ENCODE data around the gene OSBPL3.

Gene OSBPL3

DNA sequence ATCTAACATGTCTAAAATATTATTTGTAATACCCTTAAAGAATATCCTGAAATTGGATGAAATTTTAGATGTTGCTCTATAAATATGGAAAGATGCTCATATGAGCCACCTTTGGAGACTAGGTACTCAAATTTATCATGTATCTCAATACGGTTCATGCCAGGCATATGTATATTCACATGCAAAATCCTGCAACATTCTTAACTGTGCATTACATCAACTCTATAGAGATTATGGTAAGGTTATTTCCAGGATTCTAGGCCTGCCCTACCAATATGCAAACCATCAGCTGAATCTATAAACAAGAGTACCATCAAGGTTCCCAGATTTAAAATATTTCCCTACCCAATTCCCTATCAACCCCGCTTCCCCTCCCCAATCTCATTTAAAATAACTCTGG, 27.5 kb downstream of the OSBPL3 start:
- no peak for DNase-seq

DNA sequence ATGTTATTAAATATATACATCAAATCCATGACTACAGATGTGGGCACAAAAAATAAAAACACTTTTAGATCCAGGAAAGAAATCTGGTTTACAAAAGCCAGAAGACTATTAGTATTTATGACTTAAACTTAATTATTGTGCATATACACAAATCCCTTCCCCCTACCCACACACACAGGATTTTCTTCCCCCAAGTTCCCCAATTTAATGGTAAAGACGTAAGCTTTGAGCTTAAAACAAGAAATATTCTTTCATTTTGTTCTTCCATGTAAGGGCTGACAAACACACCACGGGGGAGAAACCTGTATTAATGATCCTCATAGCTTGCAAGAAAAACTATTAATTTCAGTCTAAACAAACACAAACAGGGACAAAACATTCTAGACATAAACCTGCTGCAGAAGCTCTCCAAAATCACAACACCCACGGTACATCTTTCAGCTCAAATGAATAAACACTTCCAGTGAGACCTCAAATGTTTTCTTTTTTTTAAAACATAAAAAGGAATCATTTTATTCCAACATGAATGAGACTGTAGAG, 28.5 kb downstream of the OSBPL3 start:
- DNase-seq, result no peak

DNA sequence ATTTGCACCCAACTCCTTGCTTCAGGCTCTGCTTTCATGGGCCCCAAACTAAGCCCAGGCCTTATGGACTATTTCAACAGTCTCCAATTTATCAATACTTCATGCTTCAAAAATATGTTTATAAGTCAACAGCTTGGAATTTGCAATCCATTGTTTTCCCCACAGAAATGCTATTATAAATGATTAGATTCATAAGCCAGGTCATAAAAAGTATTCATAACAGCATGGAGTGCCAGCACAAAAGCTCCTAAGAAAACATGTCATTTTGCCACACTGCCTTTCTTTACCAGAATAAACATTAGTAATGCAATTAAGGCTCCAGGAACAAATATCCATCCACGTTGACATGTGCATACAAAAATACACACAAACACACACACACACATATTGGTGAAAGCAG, 30.1 kb downstream of the OSBPL3 start:
- no peak for DNase-seq

DNA sequence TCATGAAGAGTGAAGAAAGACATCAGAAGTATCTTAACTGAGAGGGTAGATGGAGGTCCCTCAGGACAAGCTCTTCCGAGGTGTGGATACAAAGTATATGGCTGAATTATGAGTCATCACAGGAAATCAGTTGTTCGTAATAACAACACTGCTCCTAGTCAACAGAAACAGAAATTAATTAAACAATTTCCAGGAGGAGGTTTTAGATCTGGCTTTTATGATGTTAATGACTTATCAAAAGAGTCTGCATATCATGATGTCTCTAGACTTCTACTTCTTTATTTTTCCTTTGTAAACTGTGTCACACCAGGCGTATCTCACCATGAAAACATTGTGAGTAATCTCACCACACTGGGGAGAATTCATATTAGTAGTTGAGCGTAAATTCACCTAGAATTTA, 31.2 kb downstream of the OSBPL3 start:
- no peak for DNase-seq

DNA sequence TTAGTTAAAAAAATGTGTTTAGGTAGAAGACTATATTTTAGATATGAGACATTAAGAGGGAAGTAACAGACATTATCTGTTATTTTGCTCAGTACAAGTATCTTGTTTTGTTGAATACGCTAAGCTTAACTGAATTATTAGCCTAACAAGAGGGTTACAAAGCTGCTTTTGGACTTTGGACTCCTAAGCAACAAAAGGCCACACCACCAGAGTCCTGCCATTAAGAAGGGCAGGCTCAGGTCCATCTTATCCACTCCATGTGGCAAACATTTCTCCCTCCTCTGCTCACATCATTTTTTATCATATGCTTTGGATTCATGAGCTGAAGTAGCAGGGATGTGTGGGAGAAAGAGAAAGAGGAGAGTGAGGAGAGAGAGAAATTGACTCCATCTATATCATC, 33.5 kb downstream of the OSBPL3 start:
- no peak for DNase-seq

DNA sequence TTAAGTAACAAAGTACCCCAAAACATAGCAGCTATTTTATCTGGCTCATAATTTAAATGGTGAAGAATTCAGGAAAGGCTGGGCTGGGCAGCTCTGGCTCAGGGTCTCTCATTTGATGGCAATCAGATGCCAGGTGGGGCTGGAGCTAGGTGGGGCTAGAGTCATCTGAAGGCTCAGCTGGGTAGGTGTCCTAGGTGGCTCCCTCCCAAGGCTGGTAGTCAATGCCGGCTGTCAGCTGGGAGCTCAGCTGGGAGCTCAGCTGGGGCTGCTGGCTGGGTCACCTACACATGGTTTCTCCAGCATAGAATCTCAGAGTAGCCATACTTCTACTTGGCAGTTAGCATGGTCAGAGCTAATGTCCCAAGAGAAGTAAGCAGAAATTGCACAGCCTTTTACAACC, 34.1 kb downstream of the OSBPL3 start:
- no peak for DNase-seq

DNA sequence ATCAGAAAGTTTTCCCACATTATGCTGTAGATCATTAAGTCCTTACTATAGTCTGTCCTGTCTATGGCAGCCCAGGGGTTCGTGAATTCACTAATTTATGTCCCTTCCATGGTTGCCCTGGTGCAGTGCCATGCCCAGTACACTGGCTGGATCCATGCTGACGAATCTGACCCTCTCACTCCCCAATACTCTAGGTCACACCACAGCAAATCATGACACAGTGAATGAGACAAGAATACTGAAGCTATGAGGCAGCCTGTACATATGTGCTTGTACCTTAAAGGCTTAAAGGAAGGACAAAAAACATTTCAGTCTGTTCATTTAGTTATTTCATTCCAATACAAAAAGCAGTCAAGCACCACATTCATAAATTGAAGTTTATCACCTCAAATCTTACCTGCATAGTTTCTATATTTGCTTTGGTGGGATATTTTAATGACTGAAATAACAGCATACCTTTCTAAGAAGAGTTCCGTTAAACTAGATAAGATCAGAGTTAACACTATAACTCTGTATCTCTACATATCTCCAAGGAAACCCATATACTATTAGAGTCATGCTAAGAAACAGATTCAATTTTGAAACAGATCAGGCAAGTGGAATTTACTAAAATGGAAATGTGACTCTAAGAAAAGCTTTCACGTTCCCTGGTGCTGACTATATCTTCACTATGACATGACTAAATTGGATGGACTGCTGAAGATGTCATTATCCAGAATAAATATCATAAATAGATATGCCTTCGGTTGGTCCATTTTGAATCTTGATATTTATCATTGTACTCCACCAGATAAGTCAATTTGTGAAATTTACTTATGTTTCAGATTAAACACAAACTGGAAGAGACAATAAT, 36.7 kb downstream of the OSBPL3 start:
- DNase-seq, result no peak

DNA sequence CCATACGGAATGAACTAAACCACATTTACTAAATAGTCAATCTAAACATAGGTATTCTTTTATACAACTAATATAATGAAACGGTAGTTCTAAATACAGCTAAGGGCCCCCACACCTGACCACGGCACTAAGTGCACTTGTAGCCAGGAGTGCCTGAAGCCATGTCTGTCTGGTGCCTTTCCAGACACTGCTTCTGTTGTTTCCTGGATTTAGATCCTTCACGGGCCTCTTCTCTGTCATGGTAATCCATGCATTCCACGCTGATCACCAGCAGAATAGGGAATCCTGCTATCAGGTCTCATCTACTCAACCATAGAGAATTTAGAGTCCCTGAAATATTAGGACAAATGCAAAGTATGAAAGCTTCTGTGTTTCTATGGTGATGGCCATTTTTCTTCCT, 37.8 kb downstream of the OSBPL3 start:
- no peak for DNase-seq

DNA sequence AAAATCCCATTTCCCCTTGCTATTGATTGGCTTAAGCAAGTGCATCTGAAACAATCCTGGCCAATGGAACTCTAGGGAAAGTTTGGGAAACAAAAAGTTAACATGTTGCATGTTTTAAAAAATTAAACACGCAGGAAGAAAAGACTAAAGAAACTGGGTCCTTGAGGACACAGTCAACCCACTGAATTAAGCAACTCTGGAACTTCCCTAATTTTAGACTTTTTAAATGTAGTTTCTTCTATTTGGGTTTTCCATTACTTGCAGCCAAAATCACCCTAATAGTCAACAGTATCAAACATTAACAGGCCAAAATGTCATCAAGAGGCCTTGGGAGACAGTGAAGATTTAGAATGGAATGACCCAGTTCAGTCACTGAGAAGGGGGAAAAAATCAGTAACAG, 40.6 kb downstream of the OSBPL3 start:
- no peak for DNase-seq

DNA sequence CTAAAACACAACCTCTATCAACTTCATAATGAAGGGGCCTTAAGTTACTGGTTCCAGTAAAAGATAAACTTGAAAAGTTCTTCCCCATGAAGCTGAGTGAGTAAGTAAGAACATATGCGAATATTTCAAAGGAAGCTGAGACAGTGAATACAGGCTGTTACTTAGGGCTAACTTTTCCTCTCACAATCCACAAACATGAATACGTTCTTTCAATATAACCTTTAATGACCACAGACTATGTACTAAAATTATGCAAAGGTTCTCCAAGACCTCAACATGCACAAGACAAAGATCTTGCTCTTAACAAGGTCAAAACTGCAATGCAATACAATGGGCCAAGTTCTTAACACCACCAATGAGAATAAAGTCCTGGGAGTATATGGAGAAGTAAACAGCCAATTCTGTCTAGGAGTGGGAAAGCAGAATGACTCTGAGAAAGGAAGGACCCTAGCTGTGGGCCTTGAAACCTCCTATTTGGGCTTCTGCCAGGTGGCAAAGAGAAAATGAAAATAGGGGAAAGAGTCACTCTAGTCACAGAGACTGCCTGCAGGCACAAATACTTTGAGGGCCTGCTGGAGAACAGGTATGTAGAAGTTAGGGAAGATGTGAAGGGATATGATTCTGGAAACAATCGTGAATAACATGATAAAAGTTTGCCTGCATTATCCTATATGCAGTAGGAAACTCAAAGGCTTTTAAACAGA, 43.7 kb downstream of the OSBPL3 start:
- DNase-seq, result no peak

DNA sequence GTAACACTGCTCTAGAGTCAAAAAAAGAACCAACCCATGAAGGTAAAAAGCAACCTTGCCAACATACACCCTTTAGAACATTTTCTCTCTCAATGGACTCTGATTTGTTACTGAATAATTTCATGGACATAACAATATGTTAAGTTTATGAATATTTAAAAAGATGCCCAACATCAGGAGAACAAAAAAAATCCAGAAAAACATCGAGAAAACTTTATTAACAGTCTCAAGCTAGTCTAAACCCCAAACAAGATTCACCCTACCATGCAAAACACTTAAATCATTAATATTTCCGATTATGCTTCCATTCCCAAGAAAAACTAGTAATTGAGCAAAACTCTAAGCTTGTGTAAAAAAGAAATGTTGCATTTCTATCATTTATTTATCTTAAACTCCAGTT, 46.7 kb downstream of the OSBPL3 start:
- DNase-seq, result no peak

DNA sequence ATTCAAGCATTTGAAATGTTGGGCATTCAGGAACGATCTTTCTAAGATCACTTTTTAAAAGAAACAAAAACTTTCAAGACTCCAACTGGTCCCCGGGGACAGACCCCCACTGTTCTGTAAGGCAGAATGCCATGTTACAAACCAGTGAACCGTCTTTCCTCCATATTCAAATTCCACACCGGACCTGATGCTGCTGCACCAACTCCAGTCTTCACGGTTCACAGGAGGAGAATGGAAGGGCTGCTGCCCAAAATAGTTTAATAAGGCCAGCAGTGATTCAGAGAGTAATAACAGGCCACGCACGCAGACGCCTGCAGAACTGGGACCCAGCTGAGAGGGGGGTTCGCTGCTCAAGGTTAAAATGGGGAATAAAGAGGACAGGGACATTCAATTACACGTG, 47.2 kb downstream of the OSBPL3 start:
- DNase-seq, result no peak

DNA sequence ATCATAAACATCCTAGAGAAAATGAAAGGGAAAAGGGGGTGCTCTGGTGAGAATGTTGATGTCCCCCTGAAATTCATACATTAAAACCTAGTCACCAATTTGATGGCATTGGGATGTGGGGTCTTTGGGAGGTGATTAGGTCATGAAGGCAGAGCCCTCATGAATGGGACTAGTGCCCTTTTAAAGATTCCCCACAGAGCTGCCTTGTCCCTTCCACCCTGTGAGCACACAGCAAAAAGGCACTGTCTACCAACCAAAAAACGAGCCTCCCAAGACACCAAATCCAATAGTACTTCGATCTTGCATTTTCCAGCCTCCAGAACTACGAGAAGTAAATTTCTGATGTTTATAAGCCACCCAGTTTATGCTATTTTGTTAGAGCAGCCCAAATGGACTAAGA, 47.6 kb downstream of the OSBPL3 start:
- DNase-seq, result no peak

DNA sequence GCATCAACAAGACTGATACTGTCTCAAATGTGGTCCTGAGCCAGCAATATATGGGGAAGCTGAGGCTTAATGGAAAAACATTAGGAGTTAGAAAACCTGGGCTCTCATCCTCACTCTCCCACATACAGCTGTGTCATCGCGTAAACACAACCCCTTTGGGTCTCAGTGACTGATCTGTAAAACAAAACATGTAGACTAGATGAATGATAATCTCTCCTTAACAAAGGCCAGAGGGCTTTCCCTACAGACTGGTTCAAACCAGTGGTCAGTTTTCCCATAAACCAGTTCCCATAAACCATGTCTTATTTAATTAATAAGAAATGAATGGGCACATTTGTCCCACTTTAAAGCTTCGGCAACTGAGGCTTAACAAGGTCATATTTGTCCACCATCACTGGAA, 48.1 kb downstream of the OSBPL3 start:
- DNase-seq, result no peak

DNA sequence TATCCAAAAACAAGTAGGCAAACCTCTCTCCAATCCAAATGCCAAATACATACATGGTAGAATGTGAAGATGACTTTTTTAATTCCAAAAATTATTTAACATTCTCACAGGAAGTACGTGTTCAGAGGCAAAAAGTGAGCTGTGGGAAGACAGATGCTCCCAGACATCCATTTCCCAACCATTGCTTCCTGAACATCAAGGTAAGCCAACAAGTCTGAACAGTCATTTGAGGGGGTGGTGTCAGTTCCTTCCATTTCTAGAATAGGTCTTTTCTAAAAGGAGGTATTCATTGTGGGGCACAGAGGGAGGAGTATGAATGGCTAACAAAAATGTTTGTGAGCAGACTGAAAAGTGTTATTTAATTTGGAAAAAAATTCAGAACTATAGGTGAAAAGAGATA, 49.1 kb downstream of the OSBPL3 start:
- no peak for DNase-seq

DNA sequence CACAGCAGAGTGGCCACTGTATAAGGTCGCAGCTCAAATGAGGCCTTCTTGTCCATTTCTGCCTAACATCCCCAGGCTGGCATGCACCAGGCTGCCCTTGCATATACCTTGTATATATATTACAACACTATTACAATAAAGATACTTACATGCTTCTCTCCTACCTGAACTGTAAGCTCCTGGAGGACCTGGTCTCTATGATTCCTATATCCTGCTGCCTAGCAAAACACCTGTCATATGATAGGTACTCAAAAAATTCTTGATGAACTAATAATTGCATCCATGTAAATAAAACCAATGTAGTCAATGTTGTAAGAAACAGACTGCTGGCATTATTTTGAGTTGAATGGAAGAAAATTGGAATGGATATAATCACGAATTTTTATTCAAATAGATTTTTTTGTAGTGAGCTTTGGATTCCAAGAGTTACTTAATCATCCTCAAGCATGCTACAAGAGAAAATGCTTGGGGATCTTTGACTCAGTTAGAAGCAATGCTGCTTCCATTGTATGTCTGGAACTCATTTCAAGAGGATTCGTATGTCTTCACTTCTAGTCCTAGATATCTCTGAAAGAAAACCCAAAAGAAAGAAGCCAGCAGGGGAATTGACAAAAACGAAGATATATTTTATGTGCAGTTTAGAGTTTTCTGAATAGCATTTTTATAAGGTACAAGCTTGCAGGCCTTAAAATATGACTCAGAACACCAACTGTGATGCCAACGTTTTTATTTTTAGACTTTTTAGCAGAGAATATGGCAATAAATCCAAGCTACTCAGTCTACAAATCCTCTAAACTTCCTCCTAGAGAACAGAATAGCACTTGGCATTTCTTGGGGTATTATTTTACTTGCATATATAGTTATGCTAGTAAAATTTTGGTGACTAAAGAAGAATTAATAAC, 53.1 kb downstream of the OSBPL3 start:
- no peak for DNase-seq

DNA sequence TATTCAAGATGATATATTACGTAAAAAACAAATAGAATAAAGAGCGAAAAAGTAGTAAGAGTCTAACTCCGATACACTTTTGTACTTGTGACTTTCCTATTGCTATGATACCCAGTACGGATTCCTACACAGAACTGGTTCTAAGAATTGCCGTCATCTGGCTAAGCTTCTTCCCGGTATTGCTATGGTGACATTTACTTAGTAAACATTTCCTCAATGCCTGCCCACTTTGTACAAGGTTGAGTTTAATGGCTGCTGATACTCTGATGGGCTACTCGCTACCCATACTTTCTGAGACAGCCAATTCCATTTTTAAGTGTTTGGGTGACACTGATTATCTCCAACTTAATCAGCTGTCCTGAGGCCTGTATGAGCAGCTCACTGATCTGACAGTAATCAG, 55.6 kb downstream of the OSBPL3 start:
- DNase-seq, result no peak

DNA sequence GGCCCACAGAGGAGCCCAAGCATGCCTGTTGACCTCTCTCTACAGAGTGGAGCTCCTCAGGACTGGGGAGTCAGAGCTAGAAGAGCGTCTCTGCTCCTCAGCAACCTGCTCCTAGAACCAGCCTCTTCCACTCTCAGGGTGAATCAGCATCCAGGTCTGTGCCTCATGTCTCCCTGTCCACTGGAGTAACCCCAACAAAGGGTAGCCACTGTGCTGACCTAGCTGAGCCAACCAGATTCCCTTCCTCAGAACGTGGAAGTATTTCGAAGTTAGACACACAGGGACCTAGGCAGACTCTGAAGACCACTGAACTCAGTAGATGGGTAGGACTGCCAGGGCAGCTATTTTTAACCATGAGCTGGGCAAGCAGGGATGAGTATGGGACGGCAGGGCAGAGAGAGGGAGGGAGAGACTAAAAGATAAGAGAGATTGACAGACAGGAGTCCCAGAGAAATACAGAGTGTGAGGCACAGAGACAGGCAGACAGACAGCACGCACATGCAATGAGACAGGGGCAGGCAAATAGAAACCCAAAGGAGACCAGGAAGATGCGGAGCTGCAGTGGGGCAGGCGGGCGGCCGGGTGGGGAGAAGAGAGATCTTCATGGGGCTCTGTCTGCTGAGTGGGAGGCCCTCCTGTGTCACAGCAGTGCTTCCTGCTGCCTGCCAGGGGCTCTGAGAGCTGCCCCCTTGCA, 56.7 kb downstream of the OSBPL3 start:
- DNase-seq, result no peak

DNA sequence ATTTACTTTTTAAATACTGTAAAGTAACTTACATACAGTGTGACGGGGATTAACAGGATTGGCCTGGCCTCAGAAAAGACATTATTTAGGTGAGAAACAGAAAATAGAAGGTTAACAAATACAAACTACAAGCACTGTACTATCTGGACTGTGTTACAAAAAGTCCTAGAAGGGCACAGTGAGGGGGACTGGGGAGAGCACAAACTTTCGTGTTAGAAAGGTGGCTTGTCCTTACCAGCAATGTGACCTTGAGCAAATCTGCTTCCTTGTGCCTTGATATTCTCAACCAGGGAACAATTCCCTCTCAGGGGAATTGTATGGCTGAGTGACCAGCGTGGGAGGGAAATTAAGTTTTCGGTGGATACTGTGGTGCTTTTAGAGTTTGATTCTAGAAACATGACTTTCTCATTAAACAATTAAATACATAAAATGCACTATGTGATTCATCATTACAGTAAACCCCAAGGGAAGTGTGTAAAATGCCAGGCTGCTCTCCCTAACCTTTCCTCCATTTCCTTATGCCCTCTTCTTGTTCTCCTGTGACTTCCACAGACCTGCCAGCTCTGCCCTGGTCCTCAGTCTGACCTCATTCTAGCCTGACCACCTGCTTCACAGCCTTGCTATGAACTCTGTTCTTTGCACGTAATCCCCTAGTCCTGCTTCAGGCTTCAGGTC, 57.7 kb downstream of the OSBPL3 start:
- no peak for DNase-seq

DNA sequence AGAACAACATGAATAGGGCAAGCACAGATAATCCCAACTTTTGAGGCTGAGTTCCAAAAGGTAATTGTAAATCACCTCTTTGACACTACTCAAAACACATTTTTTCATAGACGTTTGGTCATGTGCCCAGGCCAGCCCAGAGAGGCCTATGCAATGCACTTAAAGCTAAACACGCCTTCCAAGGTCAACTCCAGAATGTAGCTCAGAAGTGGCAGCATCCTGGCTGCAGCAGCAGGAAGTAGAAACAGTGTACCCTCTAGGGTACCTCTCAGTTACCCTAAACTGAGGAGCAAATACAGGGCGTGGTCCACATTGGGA, 58.7 kb downstream of the OSBPL3 start:
- DNase-seq, result no peak

DNA sequence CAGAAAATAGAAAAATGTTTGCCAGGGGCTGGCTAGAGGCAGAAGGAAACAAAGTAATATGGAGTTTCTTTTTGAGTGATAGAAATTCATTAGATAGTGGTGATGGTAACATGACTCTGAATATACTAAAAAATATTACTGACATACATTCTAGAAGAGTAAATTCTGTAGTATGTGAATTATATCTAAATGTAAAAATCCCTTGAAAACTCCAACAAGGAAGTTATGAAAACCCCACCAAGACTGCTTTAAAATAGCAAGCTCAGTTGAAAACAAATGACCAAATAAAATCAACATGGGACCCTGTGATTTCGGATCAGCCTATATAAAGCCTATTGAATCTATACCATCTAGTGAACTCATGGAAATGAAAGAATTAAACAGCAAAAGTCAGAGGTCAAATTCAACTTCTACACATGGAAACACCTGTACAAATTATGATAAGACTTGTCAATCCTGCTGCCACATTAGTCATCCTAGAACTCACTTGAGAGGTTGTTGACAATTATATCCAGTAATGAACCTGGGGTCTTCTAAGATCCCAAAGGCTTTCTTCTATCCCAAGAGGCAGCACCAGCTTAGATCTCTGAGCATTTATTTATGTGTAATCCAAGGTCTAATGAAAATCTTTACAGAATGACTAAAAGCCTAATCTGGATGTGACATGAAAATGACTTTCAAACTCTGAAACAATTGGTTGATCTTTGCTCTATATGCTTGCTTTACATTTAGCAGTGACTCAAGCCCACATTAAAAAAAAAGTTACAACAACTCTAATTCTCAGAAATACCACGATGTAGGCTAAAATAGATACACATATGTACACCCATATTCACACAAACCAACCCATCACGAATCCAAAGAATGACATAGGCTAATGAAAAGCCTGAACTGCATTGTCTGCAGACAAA, 59.3 kb downstream of the OSBPL3 start:
- DNase-seq, result no peak
